ENCODE measurements around the gene NDRG2. TPM values are rescaled to one million over a fixed set of nuclear protein-coding genes. Genes with fewer than 3 reads are reported as not detected.

The NDRG2 gene
- total RNA-seq, 2 donors from 2014 or later, result 335 to 360 TPM

DNA sequence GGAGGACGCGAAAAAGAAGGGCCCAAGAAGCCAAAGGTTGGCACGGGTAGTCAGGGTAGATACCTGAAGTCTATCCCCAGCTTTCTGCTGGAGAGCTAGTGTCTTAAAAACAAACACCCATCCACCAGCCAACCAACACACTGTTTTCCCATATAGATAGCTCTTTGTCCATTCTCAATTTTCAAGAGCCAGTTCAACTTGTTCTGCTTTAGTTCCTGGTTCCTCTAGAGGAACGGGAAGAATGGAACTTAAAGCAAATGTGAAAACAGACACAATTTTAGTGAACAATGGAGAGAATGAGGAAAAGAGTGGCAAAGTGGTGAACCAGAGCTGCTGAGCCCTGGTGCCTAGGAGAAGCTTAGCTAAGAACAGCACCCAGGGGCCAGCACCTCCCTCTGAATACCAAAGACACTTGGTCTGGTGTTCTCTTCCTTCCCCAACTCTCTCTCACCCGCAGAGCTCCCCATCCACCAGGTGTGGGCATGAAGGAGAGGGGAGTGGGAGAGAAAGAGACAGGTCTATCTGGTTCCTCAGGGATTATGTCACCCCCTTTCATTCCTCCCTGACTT, 3.8 kb downstream of the NDRG2 start:
- Histone ChIP-seq H3K4me3 (no peak overlapping the region), H3K4me1 (peaks cover 0 to 26% of the 10 kb centered on the region in 2 donors), H3K27me3 (no peaks in the 10 kb centered on the region), H3K27ac (no peak overlapping the region), H3K9me3 (no peaks in the 10 kb centered on the region), H3K36me3 (peaks cover 57% of the 10 kb centered on the region)
- no peak for DNase-seq (ENCODE audit: low spot score)
- TF ChIP-seq, protein P1, sequence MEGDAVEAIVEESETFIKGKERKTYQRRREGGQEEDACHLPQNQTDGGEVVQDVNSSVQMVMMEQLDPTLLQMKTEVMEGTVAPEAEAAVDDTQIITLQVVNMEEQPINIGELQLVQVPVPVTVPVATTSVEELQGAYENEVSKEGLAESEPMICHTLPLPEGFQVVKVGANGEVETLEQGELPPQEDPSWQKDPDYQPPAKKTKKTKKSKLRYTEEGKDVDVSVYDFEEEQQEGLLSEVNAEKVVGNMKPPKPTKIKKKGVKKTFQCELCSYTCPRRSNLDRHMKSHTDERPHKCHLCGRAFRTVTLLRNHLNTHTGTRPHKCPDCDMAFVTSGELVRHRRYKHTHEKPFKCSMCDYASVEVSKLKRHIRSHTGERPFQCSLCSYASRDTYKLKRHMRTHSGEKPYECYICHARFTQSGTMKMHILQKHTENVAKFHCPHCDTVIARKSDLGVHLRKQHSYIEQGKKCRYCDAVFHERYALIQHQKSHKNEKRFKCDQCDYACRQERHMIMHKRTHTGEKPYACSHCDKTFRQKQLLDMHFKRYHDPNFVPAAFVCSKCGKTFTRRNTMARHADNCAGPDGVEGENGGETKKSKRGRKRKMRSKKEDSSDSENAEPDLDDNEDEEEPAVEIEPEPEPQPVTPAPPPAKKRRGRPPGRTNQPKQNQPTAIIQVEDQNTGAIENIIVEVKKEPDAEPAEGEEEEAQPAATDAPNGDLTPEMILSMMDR (IDR thresholded peaks at IDR 0.05), result no peak

DNA sequence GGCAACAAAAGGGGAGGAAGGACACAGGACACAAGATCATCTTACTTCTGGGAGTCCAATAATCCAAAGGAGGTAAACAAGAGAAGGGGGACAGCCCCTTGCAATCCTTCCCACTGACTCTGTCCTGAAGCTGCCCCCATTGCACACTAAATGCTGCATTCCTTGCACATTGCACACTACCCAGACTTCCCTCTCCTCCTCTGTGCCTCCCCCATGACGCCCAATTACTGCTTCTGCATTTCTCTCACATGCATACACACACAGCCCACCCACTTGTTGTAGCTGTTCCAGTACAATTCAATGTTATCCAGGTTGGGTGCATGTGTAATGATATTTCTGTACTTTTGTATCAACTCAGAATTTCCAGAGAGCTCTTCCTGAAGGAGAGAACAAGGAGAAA, 5.5 kb downstream of the NDRG2 start:
- Histone ChIP-seq H3K4me1 (peaks cover 0 to 26% of the 10 kb centered on the region in 2 donors), H3K36me3 (peaks cover 57% of the 10 kb centered on the region), H3K27me3 (no peaks in the 10 kb centered on the region), H3K9me3 (no peaks in the 10 kb centered on the region), H3K4me3 (no peak overlapping the region), H3K27ac (no peak overlapping the region)
- TF ChIP-seq, protein P1 (IDR thresholded peaks at IDR 0.05), result no peak
- DNase-seq (ENCODE audit: low spot score), result no peak

DNA sequence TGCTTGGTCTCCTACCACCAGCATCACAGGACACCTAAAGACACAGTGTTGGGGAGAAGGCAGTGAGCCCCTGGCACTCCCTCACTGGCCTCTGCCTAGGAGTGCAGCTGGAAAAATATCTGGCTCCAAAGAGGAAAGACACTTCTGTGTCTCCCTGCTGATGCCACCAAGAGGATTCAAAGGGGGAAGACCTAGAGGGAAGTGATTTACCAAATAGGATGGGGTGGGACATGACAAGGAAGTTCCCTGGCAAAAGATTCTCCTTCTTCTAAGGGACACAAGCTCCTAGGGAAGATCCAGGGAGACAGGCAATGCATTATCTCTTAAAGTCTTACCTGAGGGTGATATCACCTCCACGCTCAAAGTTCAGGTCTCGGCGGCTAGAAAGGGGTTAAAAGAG, 6.1 kb downstream of the NDRG2 start:
- peaks cover 0 to 21% of the 10 kb centered on the region in 2 donors for H3K4me1 ChIP-seq

DNA sequence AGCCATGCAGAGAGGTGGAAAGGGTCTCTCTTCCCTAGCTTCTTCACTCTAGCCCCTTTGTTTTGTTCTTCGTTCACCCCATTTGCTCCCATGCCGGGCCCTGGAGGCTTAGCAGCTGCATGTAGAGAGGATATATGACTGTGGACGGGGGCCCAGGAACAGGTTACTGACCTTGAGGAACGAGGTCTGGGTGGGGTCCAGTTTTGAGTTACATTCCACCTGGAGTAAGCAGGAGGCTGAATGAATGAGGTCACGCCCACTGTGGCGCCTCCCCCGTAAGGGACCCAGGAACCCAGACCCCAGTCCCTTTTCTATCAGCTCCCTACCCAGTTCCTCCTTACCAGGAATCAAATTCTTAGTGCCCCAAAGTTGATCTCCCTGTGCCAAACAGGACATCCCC, 6.6 kb downstream of the NDRG2 start:
- H3K4me3 ChIP-seq, result no peak overlapping the region
- peaks cover 0 to 16% of the 10 kb centered on the region in 2 donors for H3K4me1 ChIP-seq

More for the DNA sequence above, 6.1 kb downstream of the NDRG2 start:
- Histone ChIP-seq H3K27me3 (no peaks in the 10 kb centered on the region), H3K27ac (no peak overlapping the region), H3K4me3 (no peak overlapping the region), H3K9me3 (no peaks in the 10 kb centered on the region), H3K36me3 (peaks cover 57% of the 10 kb centered on the region)
- TF ChIP-seq, protein P1 (IDR thresholded peaks at IDR 0.05), result no peak
- no peak for DNase-seq (ENCODE audit: low spot score)

DNA sequence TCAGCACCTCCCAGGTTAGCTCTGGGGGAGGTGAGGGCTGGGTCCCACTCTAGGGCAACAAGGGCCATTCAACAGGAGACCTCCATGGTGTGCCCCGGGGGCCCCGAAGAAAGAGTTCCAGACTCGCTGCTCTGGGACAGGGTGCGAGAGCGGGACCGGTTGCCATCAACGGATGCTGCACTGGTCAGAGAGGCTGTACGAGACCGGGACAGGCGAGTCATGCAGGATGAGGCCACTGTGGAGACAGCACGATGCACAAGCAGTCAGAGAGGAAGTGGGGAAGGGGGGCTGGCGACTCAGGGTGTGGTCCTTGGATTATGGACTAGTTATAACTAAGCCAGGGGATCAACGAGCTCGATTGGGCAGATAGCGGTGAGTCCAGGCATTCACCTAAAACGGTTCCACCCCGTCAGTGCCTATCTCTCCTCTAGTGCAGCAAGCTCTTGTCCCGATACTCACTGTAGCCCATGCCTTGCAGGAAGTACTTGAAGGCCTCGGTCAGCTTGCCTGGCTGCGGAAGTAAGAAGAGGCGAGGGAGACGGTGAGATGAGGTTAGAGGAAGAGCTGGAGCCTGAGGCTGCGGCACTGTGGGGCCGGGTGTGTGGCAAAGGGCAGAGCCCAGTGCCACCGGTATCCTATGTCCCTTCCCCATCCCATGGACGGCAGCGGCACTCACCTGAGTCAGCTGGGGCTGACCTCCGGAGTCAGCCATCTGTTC, 7.2 kb downstream of the NDRG2 start:
- Histone ChIP-seq H3K4me3 (no peak overlapping the region), H3K27me3 (no peaks in the 10 kb centered on the region), H3K36me3 (peaks cover 57% of the 10 kb centered on the region), H3K9me3 (no peaks in the 10 kb centered on the region), H3K4me1 (peaks cover 0 to 10% of the 10 kb centered on the region in 2 donors), H3K27ac (no peak overlapping the region)
- TF ChIP-seq, protein P1 (IDR thresholded peaks at IDR 0.05), result no peak
- DNase-seq (ENCODE audit: low spot score), result no peak

More for the DNA sequence above, 6.6 kb downstream of the NDRG2 start:
- Histone ChIP-seq H3K27ac (no peak overlapping the region), H3K36me3 (peaks cover 57% of the 10 kb centered on the region), H3K27me3 (no peaks in the 10 kb centered on the region), H3K9me3 (no peaks in the 10 kb centered on the region)
- TF ChIP-seq, protein P1 (IDR thresholded peaks at IDR 0.05), result no peak
- no peak for DNase-seq (ENCODE audit: low spot score)

Data from right atrium auricular region (tissue), 2 donors.